ENCODE data around the gene ADAMTS10. TPM values are rescaled to one million over a fixed set of nuclear protein-coding genes. Genes with fewer than 3 reads are reported as not detected.
"Not testable (repeated sequence)": the region's sequence is repeated elsewhere in the genome, so short reads cannot be mapped to it uniquely, and the experiment has no call there.

ADAMTS10 gene
- polyA plus RNA-seq, 2 donors: 7.3 to 11.7 TPM

DNA sequence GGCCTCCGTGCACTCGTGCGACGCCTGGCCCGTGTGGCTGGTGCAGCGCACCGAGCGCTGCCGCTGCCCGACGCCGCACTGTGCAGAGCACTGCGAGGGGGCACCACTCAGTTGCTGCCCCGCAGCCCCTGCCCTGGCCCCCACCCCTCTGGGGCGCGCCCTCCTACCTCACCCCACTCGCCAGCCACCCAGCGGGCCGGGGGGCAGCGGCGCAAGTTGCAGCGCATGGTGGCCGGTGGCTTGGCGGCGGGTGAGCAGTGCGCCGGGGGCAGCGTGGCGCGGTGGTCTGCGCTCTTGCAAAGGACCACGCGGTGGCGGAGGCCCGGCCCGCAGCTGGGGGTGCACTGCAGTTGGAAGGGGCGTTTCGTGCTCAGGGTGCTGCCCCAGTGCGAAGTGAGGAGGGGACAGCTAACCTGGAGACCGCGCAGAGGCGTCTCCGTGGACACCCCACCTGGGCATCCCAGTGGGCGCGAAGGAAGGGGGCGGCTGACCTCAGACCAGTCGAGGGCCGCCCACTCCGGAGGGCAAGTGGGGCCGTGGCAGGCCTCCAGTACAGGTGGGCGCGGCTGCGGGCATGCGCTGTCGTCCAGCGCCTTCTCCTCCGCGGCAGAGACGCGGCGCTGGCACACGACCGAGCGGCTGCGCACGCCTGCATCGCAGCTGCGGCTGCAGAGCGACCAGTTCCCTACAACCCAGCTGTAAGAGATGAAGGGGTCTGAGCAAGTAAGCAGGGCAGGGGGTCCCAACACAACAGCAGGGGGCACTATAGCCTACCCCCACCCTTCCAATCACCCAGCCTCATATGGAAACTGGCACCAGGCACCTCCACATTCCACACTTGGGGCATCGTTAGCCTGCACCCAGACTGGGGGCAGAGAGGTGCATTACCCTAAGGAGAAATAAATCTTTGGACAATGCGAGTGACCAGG lies 25.3 kb downstream of the ADAMTS10 start:
- H3K36me3 ChIP-seq (ENCODE audit: control insufficient read depth in 2 of 2, insufficient read depth in 2 of 2, low read length in 1 of 2): no peaks in the 10 kb centered on the region
- WGBS, 2 donors: 72 to 73% methylated on average over 71 of the region's 71 CpGs
- H3K9me3 ChIP-seq (ENCODE audit: control insufficient read depth in 2 of 2, insufficient read depth in 1 of 2, low read depth in 1 of 2, low read length in 1 of 2): no peaks in the 10 kb centered on the region
- H3K27me3 ChIP-seq (ENCODE audit: control insufficient read depth in 1 of 2, insufficient read depth in 2 of 2, low read length in 2 of 2): no peaks in the 10 kb centered on the region
- no peak overlapping the region for H3K27ac ChIP-seq (ENCODE audit: low read depth in 2 of 2, low read length in 1 of 2)
- no peaks in the 10 kb centered on the region for H3K4me1 ChIP-seq (ENCODE audit: control insufficient read depth in 2 of 2, insufficient read depth in 2 of 2, low read length in 1 of 2)
- H3K4me3 ChIP-seq (ENCODE audit: low read depth in 1 of 2, low read length in 2 of 2): no peak overlapping the region

GRCh38 chr19:8580710-8581281 lies 29.7 kb downstream of the ADAMTS10 start:
- H3K36me3 ChIP-seq (ENCODE audit: control insufficient read depth in 2 of 2, insufficient read depth in 2 of 2, low read length in 1 of 2): no peaks in the 10 kb centered on the region
- no peaks in the 10 kb centered on the region for H3K4me1 ChIP-seq (ENCODE audit: control insufficient read depth in 2 of 2, insufficient read depth in 2 of 2, low read length in 1 of 2)
- no peak overlapping the region for H3K4me3 ChIP-seq (ENCODE audit: low read depth in 1 of 2, low read length in 2 of 2)
- H3K27me3 ChIP-seq (ENCODE audit: control insufficient read depth in 1 of 2, insufficient read depth in 2 of 2, low read length in 2 of 2): no peaks in the 10 kb centered on the region
- 4 to 5% methylated on average over 17 to 21 of the region's 21 CpGs for whole genome bisulfite sequencing, 2 donors
- no peaks in the 10 kb centered on the region for H3K9me3 ChIP-seq (ENCODE audit: control insufficient read depth in 2 of 2, insufficient read depth in 1 of 2, low read depth in 1 of 2, low read length in 1 of 2)
- H3K27ac ChIP-seq (ENCODE audit: low read depth in 2 of 2, low read length in 1 of 2): no peak overlapping the region

DNA sequence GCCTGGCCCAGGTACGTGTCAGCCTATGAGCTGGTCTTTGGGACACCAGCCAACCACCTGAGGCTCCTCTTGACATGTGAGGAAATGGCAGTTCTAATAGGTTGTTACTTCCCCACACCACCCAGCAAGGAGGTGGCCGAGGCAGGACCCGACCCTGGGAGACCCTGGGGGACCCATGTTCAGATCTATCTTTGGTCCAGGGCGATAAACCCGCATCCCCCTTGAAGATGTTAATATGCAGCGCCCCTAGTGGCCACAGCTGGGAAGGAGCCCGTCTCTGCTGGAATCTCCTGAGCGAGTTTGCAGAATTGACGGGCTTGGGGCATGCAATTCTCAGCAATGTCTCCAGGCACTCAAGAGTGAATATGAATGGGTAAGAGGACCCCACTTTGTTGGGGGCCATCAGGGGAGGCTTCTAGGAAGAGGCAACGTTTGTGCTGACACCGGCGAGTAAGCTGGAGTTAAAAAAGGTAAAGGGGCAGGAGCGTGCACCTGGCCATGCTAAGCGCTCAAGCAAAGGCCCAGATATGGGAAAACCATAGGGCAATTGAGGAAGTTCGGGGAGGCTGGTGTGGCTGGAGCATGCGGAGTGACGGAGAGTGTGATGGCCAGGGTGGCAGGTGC lies 31.8 kb downstream of the ADAMTS10 start:
- H3K4me1 ChIP-seq (ENCODE audit: control insufficient read depth in 2 of 2, insufficient read depth in 2 of 2, low read length in 1 of 2): no peaks in the 10 kb centered on the region
- no peaks in the 10 kb centered on the region for H3K27me3 ChIP-seq (ENCODE audit: control insufficient read depth in 1 of 2, insufficient read depth in 2 of 2, low read length in 2 of 2)
- H3K9me3 ChIP-seq (ENCODE audit: control insufficient read depth in 2 of 2, insufficient read depth in 1 of 2, low read depth in 1 of 2, low read length in 1 of 2): no peaks in the 10 kb centered on the region
- no peak overlapping the region for H3K27ac ChIP-seq (ENCODE audit: low read depth in 2 of 2, low read length in 1 of 2)
- WGBS, 2 donors: 18 to 23% methylated on average over 17 of the region's 17 CpGs
- no peak overlapping the region for H3K4me3 ChIP-seq (ENCODE audit: low read depth in 1 of 2, low read length in 2 of 2)
- no peaks in the 10 kb centered on the region for H3K36me3 ChIP-seq (ENCODE audit: control insufficient read depth in 2 of 2, insufficient read depth in 2 of 2, low read length in 1 of 2)

DNA sequence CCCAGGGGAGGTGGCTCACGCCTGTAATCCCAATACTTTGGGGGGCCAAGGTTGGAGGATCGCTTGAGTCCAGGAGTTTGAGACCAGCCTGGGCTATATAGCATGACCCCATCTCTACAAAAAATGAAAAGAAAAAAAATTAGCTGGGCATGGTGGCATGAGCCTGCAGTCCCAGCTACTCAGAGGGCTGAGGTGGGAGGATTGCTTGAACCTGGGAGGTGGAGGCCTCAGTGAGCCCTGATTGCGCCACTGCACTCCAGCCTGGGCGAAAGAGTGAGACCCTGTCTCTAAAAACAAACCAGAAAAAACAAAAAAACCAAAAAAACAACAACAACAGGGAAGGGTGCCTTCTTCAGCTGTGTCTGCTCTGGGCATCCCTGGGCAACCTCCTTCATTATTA lies 32.8 kb downstream of the ADAMTS10 start:
- Histone ChIP-seq H3K27ac (ENCODE audit: low read depth in 2 of 2, low read length in 1 of 2) (no peak overlapping the region), H3K36me3 (ENCODE audit: control insufficient read depth in 2 of 2, insufficient read depth in 2 of 2, low read length in 1 of 2) (no peaks in the 10 kb centered on the region), H3K4me1 (ENCODE audit: control insufficient read depth in 2 of 2, insufficient read depth in 2 of 2, low read length in 1 of 2) (no peaks in the 10 kb centered on the region), H3K9me3 (ENCODE audit: control insufficient read depth in 2 of 2, insufficient read depth in 1 of 2, low read depth in 1 of 2, low read length in 1 of 2) (no peaks in the 10 kb centered on the region), H3K4me3 (ENCODE audit: low read depth in 1 of 2, low read length in 2 of 2) (no peak overlapping the region), H3K27me3 (ENCODE audit: control insufficient read depth in 1 of 2, insufficient read depth in 2 of 2, low read length in 2 of 2) (no peaks in the 10 kb centered on the region)
- WGBS, 2 donors: 73 to 78% methylated on average over 4 of the region's 4 CpGs

DNA sequence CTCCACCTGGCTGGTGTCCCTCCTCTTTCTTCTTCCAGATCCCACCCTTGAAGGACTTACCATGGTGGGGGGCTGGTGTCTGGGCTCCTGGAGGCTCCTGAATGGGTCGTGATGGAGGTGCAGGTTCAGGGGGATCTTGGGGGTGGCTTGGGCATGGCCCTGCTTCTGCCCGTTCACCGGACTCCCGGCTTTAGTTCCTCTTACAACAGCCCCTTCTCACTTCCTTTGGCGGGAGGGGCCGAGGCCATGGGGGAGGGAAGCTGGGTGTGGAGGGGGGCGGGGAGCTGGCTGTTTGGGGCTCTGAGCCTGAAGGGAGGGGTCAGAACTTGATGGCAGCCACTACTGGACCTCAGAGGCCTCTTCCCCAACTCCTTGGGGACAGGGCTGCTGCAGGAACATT lies 33.3 kb downstream of the ADAMTS10 start, which contains the start of gene MYO1F:
Gene MYO1F, minus strand, starts transcription at position 196 of the 400 bp plus-strand sequence. Its CDS starts 133 bp downstream, at position 63.
- Histone ChIP-seq H3K27me3 (ENCODE audit: control insufficient read depth in 1 of 2, insufficient read depth in 2 of 2, low read length in 2 of 2) (no peaks in the 10 kb centered on the region), H3K4me1 (ENCODE audit: control insufficient read depth in 2 of 2, insufficient read depth in 2 of 2, low read length in 1 of 2) (no peaks in the 10 kb centered on the region), H3K36me3 (ENCODE audit: control insufficient read depth in 2 of 2, insufficient read depth in 2 of 2, low read length in 1 of 2) (no peaks in the 10 kb centered on the region), H3K9me3 (ENCODE audit: control insufficient read depth in 2 of 2, insufficient read depth in 1 of 2, low read depth in 1 of 2, low read length in 1 of 2) (no peaks in the 10 kb centered on the region), H3K4me3 (ENCODE audit: low read depth in 1 of 2, low read length in 2 of 2) (peak within 1 kb of the TSS; percentile 25 to 48), H3K27ac (ENCODE audit: low read depth in 2 of 2, low read length in 1 of 2) (peak within 1 kb of the TSS; percentile 5 to 54)
- WGBS, 2 donors: 16% methylated on average over 7 of the region's 7 CpGs

DNA sequence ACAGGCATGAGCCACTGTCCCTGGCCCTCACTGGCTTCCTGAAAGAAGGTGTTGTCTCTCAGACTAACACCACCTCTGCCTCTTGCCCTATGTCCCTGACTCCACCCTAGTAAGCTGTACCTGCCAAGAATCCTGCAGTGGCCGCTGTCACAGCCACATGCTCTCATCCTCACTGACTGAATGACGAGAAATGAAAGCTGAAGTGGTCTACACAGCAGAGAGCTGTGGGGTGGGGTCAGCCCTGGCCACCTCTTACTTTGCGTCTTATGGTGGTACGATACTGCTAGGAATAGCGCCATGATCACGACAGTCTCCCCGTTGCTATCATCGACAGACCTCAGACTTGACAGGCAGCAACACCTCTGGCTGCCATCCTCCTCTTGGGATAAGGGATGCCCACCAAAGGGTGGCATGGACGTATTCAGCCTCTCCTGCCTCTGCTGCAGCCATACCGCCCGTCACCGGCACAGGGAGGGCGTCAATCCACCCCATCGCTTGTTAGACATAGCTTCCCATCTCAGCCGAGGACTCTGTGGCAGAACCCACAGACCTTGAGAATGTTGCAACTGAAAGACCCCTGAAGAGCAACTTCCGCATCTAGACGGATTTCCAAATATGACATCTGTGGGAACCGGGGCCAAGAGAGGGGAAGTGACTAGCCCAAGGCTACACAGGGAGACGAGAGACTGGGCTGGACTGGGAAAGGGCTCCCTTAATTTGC lies 34.1 kb downstream of the ADAMTS10 start:
- Histone ChIP-seq H3K36me3 (ENCODE audit: control insufficient read depth in 2 of 2, insufficient read depth in 2 of 2, low read length in 1 of 2) (no peaks in the 10 kb centered on the region), H3K27me3 (ENCODE audit: control insufficient read depth in 1 of 2, insufficient read depth in 2 of 2, low read length in 2 of 2) (no peaks in the 10 kb centered on the region), H3K27ac (ENCODE audit: low read depth in 2 of 2, low read length in 1 of 2) (peak overlapping the region; percentile 5 to 54), H3K4me3 (ENCODE audit: low read depth in 1 of 2, low read length in 2 of 2) (peak overlapping the region; percentile 25 to 48), H3K4me1 (ENCODE audit: control insufficient read depth in 2 of 2, insufficient read depth in 2 of 2, low read length in 1 of 2) (no peaks in the 10 kb centered on the region), H3K9me3 (ENCODE audit: control insufficient read depth in 2 of 2, insufficient read depth in 1 of 2, low read depth in 1 of 2, low read length in 1 of 2) (no peaks in the 10 kb centered on the region)
- 52 to 53% methylated on average over 19 of the region's 19 CpGs for WGBS, 2 donors

DNA sequence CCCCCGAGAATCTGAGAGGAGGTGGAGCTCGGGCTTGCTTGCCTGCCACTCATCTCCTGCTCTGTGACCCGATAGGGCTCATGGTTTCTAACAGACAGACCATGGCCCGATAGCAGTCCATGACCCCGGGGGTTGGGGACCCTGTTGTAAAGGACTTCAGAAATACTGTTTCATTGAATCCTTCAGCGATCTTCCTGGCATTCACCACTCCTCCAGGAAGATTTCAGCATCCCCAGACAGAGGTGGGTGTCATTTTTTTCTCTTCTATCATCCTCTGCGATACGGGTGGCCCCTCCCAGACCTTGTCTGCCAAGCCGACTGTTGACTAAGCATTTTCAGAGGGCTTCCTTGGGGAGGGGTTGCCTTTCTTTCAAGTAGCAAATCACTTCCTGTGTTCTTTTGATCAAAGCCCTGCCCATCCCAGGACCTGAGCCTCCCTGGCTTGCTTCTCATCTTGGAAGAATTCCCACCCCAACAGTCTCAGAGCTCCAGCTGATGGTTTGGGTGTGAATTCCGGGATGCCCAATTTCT lies 35.0 kb downstream of the ADAMTS10 start:
- Histone ChIP-seq H3K27me3 (ENCODE audit: control insufficient read depth in 1 of 2, insufficient read depth in 2 of 2, low read length in 2 of 2) (no peaks in the 10 kb centered on the region), H3K4me3 (ENCODE audit: low read depth in 1 of 2, low read length in 2 of 2) (peak overlapping the region; percentile 25 to 48), H3K4me1 (ENCODE audit: control insufficient read depth in 2 of 2, insufficient read depth in 2 of 2, low read length in 1 of 2) (no peaks in the 10 kb centered on the region), H3K36me3 (ENCODE audit: control insufficient read depth in 2 of 2, insufficient read depth in 2 of 2, low read length in 1 of 2) (no peaks in the 10 kb centered on the region), H3K27ac (ENCODE audit: low read depth in 2 of 2, low read length in 1 of 2) (no peak overlapping the region), H3K9me3 (ENCODE audit: control insufficient read depth in 2 of 2, insufficient read depth in 1 of 2, low read depth in 1 of 2, low read length in 1 of 2) (no peaks in the 10 kb centered on the region)
- WGBS, 2 donors: 34 to 35% methylated on average over 10 of the region's 10 CpGs

- H3K27ac ChIP-seq (ENCODE audit: low read depth in 2 of 2, low read length in 1 of 2); H3K27me3 ChIP-seq (ENCODE audit: control insufficient read depth in 1 of 2, insufficient read depth in 2 of 2, low read length in 2 of 2); H3K9me3 ChIP-seq (ENCODE audit: control insufficient read depth in 2 of 2, insufficient read depth in 1 of 2, low read depth in 1 of 2, low read length in 1 of 2); H3K4me3 ChIP-seq (ENCODE audit: low read depth in 1 of 2, low read length in 2 of 2); H3K4me1 ChIP-seq (ENCODE audit: control insufficient read depth in 2 of 2, insufficient read depth in 2 of 2, low read length in 1 of 2); H3K36me3 ChIP-seq (ENCODE audit: control insufficient read depth in 2 of 2, insufficient read depth in 2 of 2, low read length in 1 of 2): not testable (repeated sequence)
- WGBS, 2 donors: 89 to 94% methylated on average over 7 of the region's 7 CpGs
Observed at GRCh38 chr19:8574619-8574922, 35.9 kb downstream of the ADAMTS10 start.

DNA sequence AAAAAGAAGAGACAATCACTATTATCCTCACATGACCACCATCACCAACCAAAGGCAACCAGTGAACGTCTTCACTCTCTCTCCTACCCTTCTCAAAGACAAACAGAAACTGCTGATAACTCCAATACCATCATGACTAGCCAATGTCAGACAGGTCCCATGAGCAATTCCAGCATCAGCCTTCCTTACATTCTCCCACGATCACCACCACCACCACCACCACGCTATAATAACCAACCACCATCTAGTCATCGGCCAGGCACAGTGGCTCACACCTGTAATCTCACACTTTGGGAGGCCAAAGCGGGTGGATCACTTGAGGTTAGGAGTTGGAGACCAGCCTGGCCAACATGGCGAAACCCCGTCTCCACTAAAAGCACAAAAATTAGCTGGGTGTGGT lies 37.2 kb downstream of the ADAMTS10 start:
- H3K36me3 ChIP-seq (ENCODE audit: control insufficient read depth in 2 of 2, insufficient read depth in 2 of 2, low read length in 1 of 2): no peaks in the 10 kb centered on the region
- no peaks in the 10 kb centered on the region for H3K9me3 ChIP-seq (ENCODE audit: control insufficient read depth in 2 of 2, insufficient read depth in 1 of 2, low read depth in 1 of 2, low read length in 1 of 2)
- H3K27ac ChIP-seq (ENCODE audit: low read depth in 2 of 2, low read length in 1 of 2): no peak overlapping the region
- 74 to 86% methylated on average over 7 of the region's 7 CpGs for WGBS, 2 donors
- no peaks in the 10 kb centered on the region for H3K27me3 ChIP-seq (ENCODE audit: control insufficient read depth in 1 of 2, insufficient read depth in 2 of 2, low read length in 2 of 2)
- H3K4me3 ChIP-seq (ENCODE audit: low read depth in 1 of 2, low read length in 2 of 2): no peak overlapping the region
- peaks cover 0 to 2% of the 10 kb centered on the region in 2 donors for H3K4me1 ChIP-seq (ENCODE audit: control insufficient read depth in 2 of 2, insufficient read depth in 2 of 2, low read length in 1 of 2)
